ENCODE measurements around the gene FBXL7.

FBXL7 gene

GRCh38 chr5:15545082-15545481, 45.1 kb downstream of the FBXL7 start:
- DNase-seq (ENCODE audit: low spot score): no peak

- no peak for DNase-seq (ENCODE audit: low spot score)
Measured at GRCh38 chr5:15547261-15547839, 47.4 kb downstream of the FBXL7 start.

GRCh38 chr5:15549961-15550360, 50.0 kb downstream of the FBXL7 start:
- DNase-seq (ENCODE audit: low spot score): no peak

GRCh38 chr5:15550502-15551112, 50.6 kb downstream of the FBXL7 start:
- no peak for DNase-seq (ENCODE audit: low spot score)

- DNase-seq (ENCODE audit: low spot score): no peak
Measured at GRCh38 chr5:15551113-15551504, 51.1 kb downstream of the FBXL7 start.

- no peak for DNase-seq (ENCODE audit: low spot score)
Measured at GRCh38 chr5:15554542-15554941, 54.6 kb downstream of the FBXL7 start.

GRCh38 chr5:15555176-15555575, 55.2 kb downstream of the FBXL7 start:
- no peak for DNase-seq (ENCODE audit: low spot score)

GRCh38 chr5:15558240-15558639, 58.3 kb downstream of the FBXL7 start:
- DNase-seq (ENCODE audit: low spot score): no peak

GRCh38 chr5:15558681-15559080, 58.7 kb downstream of the FBXL7 start:
- DNase-seq (ENCODE audit: low spot score): no peak

- DNase-seq (ENCODE audit: low spot score): no peak
Measured at GRCh38 chr5:15560421-15560820, 60.4 kb downstream of the FBXL7 start.

- DNase-seq (ENCODE audit: low spot score): no peak
Measured at GRCh38 chr5:15564523-15564922, 64.5 kb downstream of the FBXL7 start.

- DNase-seq (ENCODE audit: low spot score): no peak
Measured at GRCh38 chr5:15564957-15565356, 65.0 kb downstream of the FBXL7 start.

GRCh38 chr5:15566306-15566705, 66.3 kb downstream of the FBXL7 start:
- DNase-seq (ENCODE audit: low spot score): no peak

- DNase-seq (ENCODE audit: low spot score): no peak
Measured at GRCh38 chr5:15566789-15567188, 66.8 kb downstream of the FBXL7 start.

GRCh38 chr5:15570491-15570890, 70.5 kb downstream of the FBXL7 start:
- DNase-seq (ENCODE audit: low spot score): no peak

- no peak for DNase-seq (ENCODE audit: low spot score)
Measured at GRCh38 chr5:15571081-15571480, 71.1 kb downstream of the FBXL7 start.

- no peak for DNase-seq (ENCODE audit: low spot score)
Measured at GRCh38 chr5:15571618-15572017, 71.6 kb downstream of the FBXL7 start.

GRCh38 chr5:15573590-15573989, 73.6 kb downstream of the FBXL7 start:
- DNase-seq (ENCODE audit: low spot score): no peak

GRCh38 chr5:15574128-15574527, 74.1 kb downstream of the FBXL7 start:
- DNase-seq (ENCODE audit: low spot score): no peak

- peak; percentile 4 for DNase-seq (ENCODE audit: low spot score)
Measured at GRCh38 chr5:15574806-15575325, 74.9 kb downstream of the FBXL7 start.

GRCh38 chr5:15575666-15576065, 75.7 kb downstream of the FBXL7 start:
- DNase-seq (ENCODE audit: low spot score): no peak

GRCh38 chr5:15577132-15577531, 77.2 kb downstream of the FBXL7 start:
- DNase-seq (ENCODE audit: low spot score): no peak

GRCh38 chr5:15577831-15578230, 77.9 kb downstream of the FBXL7 start:
- no peak for DNase-seq (ENCODE audit: low spot score)
